T47D (cell line): ENCODE measurements around the gene PRKG1.
"Not testable (repeated sequence)": the region's sequence is repeated elsewhere in the genome, so short reads cannot be mapped to it uniquely, and the experiment has no call there.

ENCODE experiments used
- DNase-seq, 2 experiments: peaks; one replicate each; pipeline versions ENCODE4 v3.0.0 to v3.0.0-alpha.2; 2011 to 2012; ENCODE audit warnings: low read depth in 1 of 2, low spot score in 1 of 2
- JUND ChIP-seq: IDR thresholded peaks from 2 replicates; pipeline ENCODE4 v1.6.1; 2012; ENCODE audit warnings: low read depth
- in situ Hi-C: cut with HindIII; loops from 2 replicates; pipeline ENCODE4 v1.10.0; 2016; ENCODE audit warnings: low sequenced_read_pairs, low pct_unique_long_range_greater_than_20kb

Gene PRKG1

DNA sequence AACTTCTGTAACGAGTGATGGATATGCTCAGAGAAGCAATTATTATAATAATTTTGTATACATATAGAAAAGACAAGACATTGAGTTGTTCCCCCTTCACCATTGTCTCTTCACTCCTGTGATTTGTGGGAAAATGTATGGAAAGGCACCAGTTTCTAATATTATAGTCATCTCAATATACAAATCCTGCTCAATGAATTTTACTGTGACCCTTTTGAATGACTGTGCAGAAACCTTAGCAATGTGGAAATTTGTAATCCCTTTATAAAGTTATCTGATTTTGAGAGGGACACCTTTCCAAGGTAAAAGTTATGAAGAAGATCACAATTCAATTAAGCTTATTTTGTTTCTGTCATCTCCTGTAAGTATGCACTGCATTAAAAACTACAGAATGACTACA, 1165.5 kb downstream of the PRKG1 start:
- DNase-seq = no peak
- TF ChIP-seq JUND = no peak
- in situ Hi-C loops = no loop called here

DNA sequence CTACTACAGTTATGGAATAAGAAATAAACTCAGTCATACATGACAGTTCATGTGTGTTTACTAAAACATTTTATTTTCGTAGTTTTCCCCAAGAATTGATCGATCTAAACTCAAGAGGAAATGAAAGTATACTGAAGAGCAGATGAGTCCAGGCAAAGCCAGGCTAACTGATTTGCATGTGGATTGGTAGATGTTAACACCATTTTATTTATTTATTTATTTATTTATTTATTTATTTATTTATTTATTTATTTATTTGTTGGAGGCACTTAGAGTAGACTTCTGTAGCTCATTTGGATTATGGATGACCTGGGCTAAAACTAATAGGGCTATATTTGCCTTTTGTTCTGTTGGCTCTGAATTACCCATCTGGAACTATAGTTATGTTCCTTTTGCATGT, 1171.3 kb downstream of the PRKG1 start:
- TF ChIP-seq JUND = no peak
- in situ Hi-C loops = no loop called here
- no peak for DNase-seq

DNA sequence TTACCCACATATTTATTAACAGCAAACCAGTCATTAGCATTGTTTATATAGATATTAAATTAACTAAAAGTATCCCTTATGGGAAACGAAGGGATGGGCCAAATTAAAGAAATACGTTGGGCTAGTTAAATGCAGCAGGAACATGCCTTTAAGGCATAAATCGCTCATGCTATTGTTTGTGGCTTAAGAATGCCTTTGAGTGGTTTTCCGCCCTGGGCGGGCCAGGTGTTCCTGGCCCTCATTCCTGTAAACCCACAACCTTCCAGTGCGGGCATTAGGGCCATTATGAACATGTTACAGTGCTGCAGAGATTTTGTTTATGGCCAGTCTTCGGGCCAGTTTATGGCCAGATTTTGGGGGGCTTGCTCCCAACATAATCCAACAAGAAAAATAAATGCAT, 1173.6 kb downstream of the PRKG1 start:
- in situ Hi-C loops = not testable (repeated sequence)
- DNase-seq = peak in 1 of 2 experiments; percentile 81

DNA sequence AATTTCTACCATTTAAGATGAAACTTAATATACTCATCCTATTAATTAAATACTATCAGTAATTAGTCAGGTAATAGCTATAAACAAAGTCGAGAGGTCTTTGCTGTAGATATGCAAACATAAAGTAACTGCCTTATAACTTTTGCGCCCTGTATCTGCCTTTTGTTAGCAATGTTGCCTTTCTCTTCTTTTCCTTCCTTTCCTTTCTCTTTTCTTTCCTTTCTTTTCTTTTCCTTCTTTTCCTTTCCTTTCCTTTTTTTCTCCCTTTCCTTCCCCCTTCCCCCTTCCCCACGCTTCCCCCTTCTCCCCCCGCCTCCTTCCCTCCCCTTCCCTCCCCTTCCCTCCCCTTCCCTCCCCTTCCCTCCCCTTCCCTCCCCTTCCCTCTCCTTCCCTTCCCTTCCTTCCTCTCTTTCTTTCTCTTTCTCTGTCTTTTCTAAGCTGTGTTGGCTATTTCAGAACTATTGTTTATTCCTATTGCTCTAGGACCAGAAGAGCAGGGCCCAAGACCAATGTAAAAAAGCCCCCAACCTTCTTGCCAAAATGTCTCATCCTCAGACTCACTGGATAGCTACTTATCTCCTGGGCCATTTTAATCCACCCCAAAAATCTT, 1174.5 kb downstream of the PRKG1 start:
- in situ Hi-C loops = no loop called here
- no peak for TF ChIP-seq JUND
- DNase-seq = no peak

DNA sequence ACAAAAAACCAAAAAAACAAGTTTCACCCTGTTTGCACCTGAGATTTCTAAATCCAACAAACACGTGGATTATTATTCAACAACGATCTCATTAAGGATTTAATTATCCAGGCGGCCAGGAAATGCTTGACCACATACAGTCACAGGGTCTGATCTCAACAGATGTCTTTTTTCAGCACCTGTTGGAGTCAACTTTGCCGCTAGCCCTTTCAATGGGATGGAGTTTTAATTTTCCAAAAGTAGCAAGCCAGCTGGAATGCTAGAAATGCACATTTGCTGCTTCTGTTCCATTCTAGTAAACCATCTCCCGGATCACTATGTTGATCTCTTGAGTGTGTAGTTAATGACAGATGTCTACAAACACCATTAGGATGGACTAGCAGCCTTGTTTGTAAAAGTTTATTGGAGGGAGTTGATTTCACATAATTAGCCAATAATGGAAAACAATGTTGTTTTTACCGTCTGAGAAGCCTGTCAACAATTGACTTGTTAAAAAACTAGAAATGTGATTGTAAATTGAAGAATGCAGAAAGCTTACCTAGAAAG, 1175.6 kb downstream of the PRKG1 start:
- no peak for TF ChIP-seq JUND
- no peak for DNase-seq
- in situ Hi-C loops = no loop called here

DNA sequence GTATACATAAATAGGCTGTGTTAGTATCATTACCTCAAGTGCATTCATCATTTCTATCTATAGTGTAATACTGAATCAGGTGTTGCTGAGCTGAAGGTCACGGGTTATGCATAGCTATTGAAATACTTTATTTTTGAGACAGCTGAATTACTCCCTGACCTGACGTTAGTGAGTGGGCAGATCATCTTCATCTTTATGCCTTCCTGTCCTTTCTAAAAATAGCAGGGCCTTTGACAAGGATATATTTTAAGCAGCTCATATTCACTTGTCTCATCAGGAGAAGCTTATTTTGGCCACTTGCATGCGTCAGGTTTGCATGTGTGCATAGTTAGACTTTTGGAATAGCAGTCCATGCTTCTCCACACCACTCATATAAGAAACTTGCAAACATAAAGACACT, 1176.2 kb downstream of the PRKG1 start:
- no peak for DNase-seq
- TF ChIP-seq JUND = no peak
- in situ Hi-C loops = no loop called here

DNA sequence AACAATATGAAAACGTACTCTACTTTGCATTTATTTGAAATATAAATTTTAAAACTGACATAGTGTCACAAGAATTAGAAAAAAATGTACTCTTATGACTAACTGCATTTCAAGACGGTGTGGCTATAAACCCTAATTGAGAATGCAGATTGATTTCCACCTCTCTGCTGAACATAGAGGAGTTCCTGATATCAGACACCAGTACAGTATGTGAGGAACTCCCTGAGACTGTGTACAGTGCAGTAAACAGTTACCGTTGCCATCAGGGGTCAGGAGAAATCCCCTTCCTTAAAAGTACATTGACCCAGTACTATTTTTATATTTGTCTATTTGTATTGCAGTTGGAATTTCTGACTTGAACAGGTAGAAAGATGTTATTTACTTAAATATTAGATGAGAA, 1178.0 kb downstream of the PRKG1 start:
- TF ChIP-seq JUND = no peak
- no peak for DNase-seq
- in situ Hi-C loops = no loop called here

DNA sequence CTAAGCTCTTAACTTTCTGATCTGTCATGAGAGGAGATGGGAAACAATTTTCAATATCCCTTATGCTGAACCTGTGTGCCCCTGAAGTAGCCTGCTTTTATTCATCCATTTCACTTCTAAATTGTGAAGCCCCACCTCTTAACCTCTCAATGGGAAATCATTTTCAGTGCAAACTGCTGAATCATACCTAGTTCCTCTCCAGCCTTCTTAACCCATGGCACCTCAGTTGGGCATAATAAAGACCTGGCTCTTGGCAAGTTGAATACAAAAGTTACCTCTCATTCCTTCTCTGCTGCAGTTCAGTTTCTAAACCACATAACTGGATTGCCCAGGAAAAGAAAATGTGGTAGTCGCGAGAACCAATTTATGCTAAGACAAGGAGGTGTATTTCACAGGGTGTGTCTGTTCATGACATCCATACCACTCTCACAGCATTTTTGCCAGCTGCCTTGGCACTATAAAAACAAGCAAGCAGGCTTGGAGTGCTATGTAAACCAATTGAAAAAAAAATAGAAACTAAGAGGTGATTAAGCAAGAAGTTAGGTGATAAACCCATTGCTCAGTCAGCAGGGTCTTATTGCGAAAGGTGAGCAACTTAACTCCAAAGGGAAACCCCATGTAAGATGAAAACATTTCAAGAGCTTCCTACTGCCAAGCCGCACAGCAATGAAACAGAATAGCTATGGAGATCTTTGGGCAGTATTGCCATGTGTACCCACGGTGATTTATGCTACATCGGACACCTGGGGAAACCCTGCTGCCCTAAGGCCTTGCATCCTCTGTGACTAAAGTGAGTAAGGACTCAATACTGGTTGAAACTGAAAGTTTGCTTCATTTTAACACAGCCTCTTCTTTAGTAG, 1182.8 kb downstream of the PRKG1 start:
- DNase-seq = no peak
- TF ChIP-seq JUND = no peak
- in situ Hi-C loops = no loop called here

DNA sequence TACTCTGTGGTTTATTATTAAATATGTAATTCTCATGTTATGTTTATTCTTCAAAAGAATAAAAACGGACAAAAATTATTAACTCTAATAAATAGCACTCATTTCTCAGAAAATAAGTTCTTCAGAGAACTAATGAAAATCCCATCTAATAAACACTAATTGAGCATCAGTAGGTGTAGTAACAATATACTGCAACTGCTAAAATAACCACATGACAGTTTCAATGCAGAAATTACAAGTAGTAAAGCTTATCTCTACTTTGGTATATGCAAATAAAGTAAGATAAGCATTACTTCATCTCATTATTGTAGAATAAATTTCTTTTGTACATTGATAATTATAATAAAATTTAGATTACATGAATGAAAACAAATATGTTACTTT, 1183.4 kb downstream of the PRKG1 start:
- no peak for TF ChIP-seq JUND
- no peak for DNase-seq
- in situ Hi-C loops = no loop called here

DNA sequence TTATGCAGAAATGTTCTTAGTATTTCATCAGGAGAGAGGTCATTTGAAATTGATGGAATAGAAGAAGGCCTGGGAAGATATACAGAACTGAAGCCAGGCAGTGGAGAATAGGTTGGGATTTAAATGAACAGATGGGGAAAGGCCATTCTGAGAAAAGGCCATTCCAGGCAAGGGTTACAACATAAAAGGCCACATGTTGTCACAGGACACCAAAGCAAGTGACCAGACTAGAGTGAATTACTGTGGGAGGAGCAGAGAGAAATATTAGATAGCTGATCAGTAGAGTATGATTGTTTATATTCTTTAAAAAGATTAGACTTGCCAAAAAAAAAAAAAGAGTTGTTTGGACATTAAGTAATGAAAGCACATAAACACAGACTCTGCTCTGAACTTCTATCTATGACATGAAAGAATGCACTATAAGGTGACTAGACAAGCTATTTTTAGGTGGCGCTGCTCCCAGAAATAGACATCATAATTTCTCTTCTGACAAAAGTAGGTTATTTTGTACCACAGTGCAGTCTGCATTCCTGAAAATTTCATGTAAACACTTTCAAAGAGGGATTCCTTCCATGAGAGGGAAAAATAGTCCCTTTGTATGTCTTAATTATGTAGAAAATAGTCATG, 1184.6 kb downstream of the PRKG1 start:
- DNase-seq = no peak
- TF ChIP-seq JUND = no peak
- in situ Hi-C loops = no loop called here

DNA sequence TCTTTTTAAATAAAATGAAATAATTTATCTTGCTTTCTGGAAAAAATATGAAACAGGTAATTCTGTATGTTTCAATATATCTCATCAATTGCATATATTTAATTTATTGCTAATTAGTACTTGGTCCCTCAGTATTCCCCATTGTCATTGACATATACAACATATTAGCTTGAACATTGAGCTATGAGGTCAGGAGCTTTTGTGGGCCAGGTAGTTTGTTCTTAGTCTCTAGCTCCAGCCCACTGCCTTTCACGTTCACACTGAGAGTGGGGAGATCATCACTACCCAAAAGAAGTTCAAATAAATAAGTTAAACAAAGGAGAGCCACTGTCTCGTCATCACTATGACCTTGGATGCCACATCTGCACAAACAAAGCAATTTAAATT, 1185.1 kb downstream of the PRKG1 start:
- TF ChIP-seq JUND = no peak
- no peak for DNase-seq
- in situ Hi-C loops = no loop called here

DNA sequence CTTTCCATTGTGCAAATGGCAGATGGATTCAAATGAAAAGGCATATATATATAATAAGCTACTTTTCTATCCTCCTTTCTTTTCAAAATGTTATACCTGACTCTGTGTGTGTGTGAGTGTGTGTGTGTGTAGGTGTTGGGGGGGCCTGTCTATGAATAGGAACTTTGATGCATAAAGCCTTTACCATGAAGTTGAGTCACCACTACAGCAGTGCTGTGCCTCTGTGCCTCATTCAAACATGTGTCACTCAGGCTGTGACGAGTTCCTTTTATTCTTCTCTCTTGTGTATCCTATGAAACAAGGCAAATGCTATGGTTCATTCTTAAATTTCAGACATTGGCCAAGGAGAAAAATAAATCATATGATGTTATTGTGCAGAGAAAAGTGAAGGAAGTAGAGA, 1187.1 kb downstream of the PRKG1 start:
- in situ Hi-C loops = no loop called here
- TF ChIP-seq JUND = no peak
- DNase-seq = no peak
